Right lobe of liver (tissue), 6 donors: ENCODE measurements around the gene PHLDB3. TPM values are rescaled to one million over a fixed set of nuclear protein-coding genes. Genes with fewer than 3 reads are reported as not detected.

Experiments
- ATAC-seq, 4 donors: fragments of 200-7000 bp; cut with Tn5 transposase; one replicate each; pipeline ENCODE4 v1.9.1; 2020; ENCODE audit warnings: mild to moderate bottlenecking in 4 of 4, moderate library complexity in 4 of 4
- DNase-seq, 3 donors: peaks; one replicate each; pipeline ENCODE4 v3.0.0-alpha.2; 2020
- H3K27ac ChIP-seq, 3 donors: fragments of 200-600 bp; one replicate each; pipeline ENCODE4 v1.8.0; 2022
- H3K27me3 ChIP-seq, 2 donors: fragments of 200-600 bp; one replicate each; pipeline ENCODE4 v1.8.0; 2022
- H3K36me3 ChIP-seq, 4 donors: fragments of 200-600 bp; sonication (generic) in 1 of 4; one replicate each; pipeline versions ENCODE4 v1.5.1 to v1.8.0; 2017 to 2022; ENCODE audit warnings: control low read depth in 1 of 4
- H3K4me1 ChIP-seq, 4 donors: fragments of 200-600 bp; sonication (generic) in 1 of 4; one replicate each; pipeline versions ENCODE4 v1.5.1 to v1.8.0; 2017 to 2022; ENCODE audit warnings: control low read depth in 1 of 4
- H3K4me3 ChIP-seq, 3 donors: fragments of 200-600 bp; one replicate each; pipeline ENCODE4 v1.8.0; 2022
- H3K9me3 ChIP-seq, 4 donors: fragments of 200-600 bp; sonication (generic) in 1 of 4; one replicate each; pipeline versions ENCODE4 v1.5.1 to v1.8.0; 2017 to 2022; ENCODE audit warnings: control low read depth in 1 of 4
- CTCF ChIP-seq, 4 donors: fragments of 200-600 bp in 3 of 4; fragments of 450-650 bp in 1 of 4; IDR thresholded peaks; one replicate each; pipeline versions ENCODE4 v1.5.1 to v1.8.0; 2016 to 2022; ENCODE audit warnings: antibody characterized with exemption in 4 of 4, mild to moderate bottlenecking in 2 of 4
- POLR2A ChIP-seq: fragments of 450-650 bp; IDR thresholded peaks from one replicate; pipeline ENCODE4 v1.6.1; 2017; ENCODE audit warnings: antibody characterized with exemption, mild to moderate bottlenecking
- WGBS: methylation state at CpG from one replicate; pipeline ENCODE4 v1.1.6; 2018; ENCODE audit warnings: low coverage, low lambda C conversion rate; ENCODE audit not compliant: insufficient coverage; ENCODE audit errors: missing lambda C conversion rate; 5-methylcytosine and 5-hydroxymethylcytosine counted together
- intact Hi-C, 2 donors: fragments of 100-400 bp; cut with DNase I; formaldehyde crosslinking; loops; one replicate each; pipeline versions ENCODE4 v1.11.2 to v1.14.1; 2022
- long read RNA-seq: library from polyadenylated mRNA; unstranded; transcript quantifications from one replicate; pipeline ENCODE4 v2.0.0, GENCODE V29; 2019
- total RNA-seq, 6 experiments: library from RNA; depleted of rRNA in 2 of 6; stranded (reverse); fragments of >200 nt in 2 of 6; fragmentation: NEBNext Ultra II Directional in 3 of 6; extraction: Animal tissue kit (Norgen Biotek cat#: 25700) in 3 of 6; gene quantifications; one replicate each; pipeline versions ENCODE4 v1.1.0 to v1.2.4, GENCODE V29; 2016 to 2023
- donor health status: DM: no; HTN: yes; CAD: no.
- donor health status: DM: no; HTN: no; CAD: no.
- donor health status: DM: no; HTN: no; CAD: no.
- donor health status: DM: no; HTN: yes; CAD: no.
- donor health status: DM: no; HTN: yes; CAD: no.

PHLDB3 gene
- 10 to 100 TPM in 5 of 6 experiments, 1 to 10 TPM in 1; 9.6 to 15.0 (median 11.1) TPM for total RNA-seq
- long read RNA-seq: 0 reads

GRCh38 chr19:43504426-43505185 is at the start of gene PHLDB3:
TSS of gene PHLDB3 (minus strand) at chr19:43504746. CDS start at chr19:43504118, 628 bp downstream.
- Histone ChIP-seq H3K27me3 (no peaks in the 10 kb centered on the region), H3K9me3 (no peaks in the 10 kb centered on the region), H3K36me3 (peaks cover 0 to 13% (median 6%) of the 10 kb centered on the region in 4 donors), H3K27ac (peak within 1 kb of the TSS; percentile 78 to 91 (median 90)), H3K4me1 (peaks cover 0 to 32% (median 7%) of the 10 kb centered on the region in 4 donors), H3K4me3 (peak within 1 kb of the TSS; percentile 74 to 90 (median 76))
- TF ChIP-seq POLR2A: no peak
- no peak for TF ChIP-seq CTCF (IDR thresholded peaks at IDR 0.05)
- WGBS: 2% methylated on average over 17 of the region's 42 CpGs
- intact Hi-C loops: no loop called here
- ATAC-seq (peak; percentile 33 to 50 (median 36)), DNase-seq (peak; percentile 55 to 63 (median 60))

- Histone ChIP-seq H3K27me3 (no peaks in the 10 kb centered on the region), H3K27ac (no peak overlapping the region), H3K36me3 (peaks cover 0 to 21% (median 0%) of the 10 kb centered on the region in 4 donors), H3K9me3 (no peaks in the 10 kb centered on the region), H3K4me3 (no peak overlapping the region), H3K4me1 (no peaks in the 10 kb centered on the region)
- TF ChIP-seq POLR2A: no peak
- TF ChIP-seq CTCF (IDR thresholded peaks at IDR 0.05): no peak
- WGBS: 83% methylated on average over 1 of the region's 4 CpGs
- no peak for ATAC-seq
- DNase-seq: no peak
- intact Hi-C loops: loop anchor here in 1 of 2 donors (10.0 kb wide), 1 partner anchor 101 kb away; no protein-coding TSS in a partner anchor
These were observed 49.1 kb upstream of the PHLDB3 start for GRCh38 chr19:43553656-43554055.

- Histone ChIP-seq H3K4me1 (no peaks in the 10 kb centered on the region), H3K27ac (no peak overlapping the region), H3K36me3 (peaks cover 0 to 21% (median 0%) of the 10 kb centered on the region in 4 donors), H3K9me3 (no peaks in the 10 kb centered on the region), H3K27me3 (no peaks in the 10 kb centered on the region), H3K4me3 (no peak overlapping the region)
- intact Hi-C loops: loop anchor here in 1 of 2 donors (10.0 kb wide), 1 partner anchor 102 kb away; no protein-coding TSS in a partner anchor
- ATAC-seq (no peak), DNase-seq (no peak)
- no CpG with 5 or more reads among the region's 3 CpGs for WGBS
- no peak for TF ChIP-seq POLR2A
- TF ChIP-seq CTCF (IDR thresholded peaks at IDR 0.05): no peak
These were observed 48.1 kb upstream of the PHLDB3 start for GRCh38 chr19:43552616-43553015.

GRCh38 chr19:43552198-43552450 is 47.6 kb upstream of the PHLDB3 start:
- Histone ChIP-seq H3K27me3 (no peaks in the 10 kb centered on the region), H3K4me3 (no peak overlapping the region), H3K36me3 (peaks cover 0 to 21% (median 0%) of the 10 kb centered on the region in 4 donors), H3K9me3 (no peaks in the 10 kb centered on the region), H3K27ac (no peak overlapping the region), H3K4me1 (no peaks in the 10 kb centered on the region)
- TF ChIP-seq POLR2A: no peak
- TF ChIP-seq CTCF (IDR thresholded peaks at IDR 0.05): no peak
- WGBS: no CpG with 5 or more reads among the region's 3 CpGs
- DNase-seq: no peak
- intact Hi-C loops: loop anchor here in 1 of 2 donors (10.0 kb wide), 1 partner anchor 103 kb away; no protein-coding TSS in a partner anchor
- ATAC-seq: no peak
